ENCODE measurements around the gene OR2L3.

DNA sequence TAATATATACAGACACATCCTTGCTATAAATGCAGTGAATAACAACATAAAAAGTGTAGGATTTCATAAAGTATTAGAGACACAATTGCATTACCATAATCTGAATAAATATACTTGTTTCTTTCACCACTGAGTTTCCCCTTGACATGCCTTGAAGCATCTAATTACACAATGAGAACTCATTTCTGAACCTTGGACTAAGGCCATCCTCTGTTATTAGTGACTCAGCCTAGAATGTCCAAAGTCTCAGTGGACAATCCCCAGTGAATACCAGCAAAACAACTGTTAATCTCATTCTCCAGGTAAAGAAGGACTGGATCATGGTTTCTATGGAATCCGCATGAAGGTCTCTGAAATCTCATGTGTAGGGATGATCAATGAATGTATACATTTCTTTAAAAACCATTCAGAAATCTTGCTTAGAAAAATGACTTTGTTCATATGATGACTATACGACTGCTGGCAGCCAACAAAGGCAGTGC, 33.4 kb upstream of the OR2L3 start, which contains the start of gene OR2L5:
- TF ChIP-seq POLR2A (IDR thresholded peaks at IDR 0.05), result no peak
- TF ChIP-seq, protein P1, sequence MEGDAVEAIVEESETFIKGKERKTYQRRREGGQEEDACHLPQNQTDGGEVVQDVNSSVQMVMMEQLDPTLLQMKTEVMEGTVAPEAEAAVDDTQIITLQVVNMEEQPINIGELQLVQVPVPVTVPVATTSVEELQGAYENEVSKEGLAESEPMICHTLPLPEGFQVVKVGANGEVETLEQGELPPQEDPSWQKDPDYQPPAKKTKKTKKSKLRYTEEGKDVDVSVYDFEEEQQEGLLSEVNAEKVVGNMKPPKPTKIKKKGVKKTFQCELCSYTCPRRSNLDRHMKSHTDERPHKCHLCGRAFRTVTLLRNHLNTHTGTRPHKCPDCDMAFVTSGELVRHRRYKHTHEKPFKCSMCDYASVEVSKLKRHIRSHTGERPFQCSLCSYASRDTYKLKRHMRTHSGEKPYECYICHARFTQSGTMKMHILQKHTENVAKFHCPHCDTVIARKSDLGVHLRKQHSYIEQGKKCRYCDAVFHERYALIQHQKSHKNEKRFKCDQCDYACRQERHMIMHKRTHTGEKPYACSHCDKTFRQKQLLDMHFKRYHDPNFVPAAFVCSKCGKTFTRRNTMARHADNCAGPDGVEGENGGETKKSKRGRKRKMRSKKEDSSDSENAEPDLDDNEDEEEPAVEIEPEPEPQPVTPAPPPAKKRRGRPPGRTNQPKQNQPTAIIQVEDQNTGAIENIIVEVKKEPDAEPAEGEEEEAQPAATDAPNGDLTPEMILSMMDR (IDR thresholded peaks at IDR 0.05), result no peak
